ACC112 (cell line): ENCODE data around the gene NFKBIA.
A peak's percentile ranks its signal among the peaks of the same experiment; 100 is the strongest.
"Not testable (repeated sequence)": the region's sequence is repeated elsewhere in the genome, so short reads cannot be mapped to it uniquely, and the experiment has no call there.

ENCODE experiments used
- H2AFZ ChIP-seq: fragments of 200-600 bp; sonication (generic); one replicate; pipeline ENCODE4 v1.6.0; 2017; ENCODE audit warnings: antibody characterized with exemption, low read length; ENCODE audit not compliant: unreplicated experiment
- H3K27ac ChIP-seq: fragments of 200-600 bp; sonication (generic); 2 replicates; pipeline ENCODE4 v1.5.1; 2014; ENCODE audit warnings: low read depth, mild to moderate bottlenecking, antibody characterized with exemption, low read length, moderate library complexity
- H3K27me3 ChIP-seq: fragments of 200-600 bp; sonication (generic); 2 replicates; pipeline ENCODE4 v1.6.1; 2014; ENCODE audit warnings: mild to moderate bottlenecking, antibody characterized with exemption, low read length, moderate library complexity, mixed read lengths; ENCODE audit not compliant: insufficient read depth
- H3K36me3 ChIP-seq: fragments of 200-600 bp; sonication (generic); 2 replicates; pipeline ENCODE4 v1.6.1; 2016; ENCODE audit warnings: mild to moderate bottlenecking, antibody characterized with exemption, low read length, moderate library complexity, mixed read lengths; ENCODE audit not compliant: insufficient read depth
- H3K4me1 ChIP-seq: fragments of 200-600 bp; sonication (generic); one replicate; pipeline ENCODE4 v1.6.1; 2016; ENCODE audit warnings: low read length, mixed read lengths; ENCODE audit not compliant: insufficient read depth, unreplicated experiment, control insufficient read depth
- H3K4me3 ChIP-seq: fragments of 200-600 bp; sonication (generic); 2 replicates; pipeline ENCODE4 v1.5.1; 2014; ENCODE audit warnings: mild to moderate bottlenecking, low read depth, low read length
- H3K79me2 ChIP-seq: fragments of 200-600 bp; sonication (generic); one replicate; pipeline ENCODE4 v1.6.0; 2016; ENCODE audit warnings: low read length; ENCODE audit not compliant: control insufficient read depth, unreplicated experiment, insufficient read depth

NFKBIA gene

DNA sequence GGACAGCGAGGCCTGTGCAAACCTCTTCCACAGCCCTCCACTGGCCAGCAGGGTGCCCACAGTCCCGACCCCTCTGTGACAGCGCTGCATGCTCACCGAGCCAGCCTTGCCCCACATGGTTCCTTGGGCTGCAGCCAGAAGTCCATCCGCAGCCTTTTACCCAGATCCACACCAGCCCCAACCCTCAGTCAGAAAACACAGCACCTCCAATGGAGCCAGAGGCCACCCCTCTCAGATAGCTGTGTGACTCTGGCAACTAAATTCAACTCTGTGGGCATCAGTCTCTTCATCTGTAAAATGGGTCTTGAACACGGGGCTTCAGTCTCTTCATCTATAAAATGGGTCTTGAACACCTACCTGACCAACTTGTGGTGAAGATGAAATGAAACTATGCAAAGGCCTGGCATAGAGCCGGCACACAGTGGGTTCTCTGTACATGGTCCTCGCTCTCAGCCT lies 38.0 kb downstream of the NFKBIA start:
- Histone ChIP-seq H2AFZ (peak overlapping the region; percentile 35), H3K27ac (peak overlapping the region; percentile 92), H3K4me3 (no peak overlapping the region), H3K79me2 (no peaks in the 10 kb centered on the region), H3K36me3 (no peaks in the 10 kb centered on the region), H3K27me3 (no peaks in the 10 kb centered on the region), H3K4me1 (peaks cover 54% of the 10 kb centered on the region)

- Histone ChIP-seq H3K4me1 (peaks cover 54% of the 10 kb centered on the region), H3K27ac (peak overlapping the region; percentile 92), H2AFZ (peak overlapping the region; percentile 35), H3K79me2 (no peaks in the 10 kb centered on the region), H3K27me3 (no peaks in the 10 kb centered on the region), H3K36me3 (no peaks in the 10 kb centered on the region), H3K4me3 (no peak overlapping the region)
Observed at GRCh38 chr14:35366056-35366451, 38.5 kb downstream of the NFKBIA start.

GRCh38 chr14:35365130-35366055 lies 39.2 kb downstream of the NFKBIA start:
- Histone ChIP-seq H3K4me3 (peak overlapping the region; percentile 6; the same call in 1 of the 2 replicates), H3K79me2 (no peaks in the 10 kb centered on the region), H3K36me3 (no peaks in the 10 kb centered on the region), H3K27me3 (no peaks in the 10 kb centered on the region), H2AFZ (peak overlapping the region; percentile 67), H3K27ac (peak overlapping the region; percentile 92), H3K4me1 (peaks cover 54% of the 10 kb centered on the region)

DNA sequence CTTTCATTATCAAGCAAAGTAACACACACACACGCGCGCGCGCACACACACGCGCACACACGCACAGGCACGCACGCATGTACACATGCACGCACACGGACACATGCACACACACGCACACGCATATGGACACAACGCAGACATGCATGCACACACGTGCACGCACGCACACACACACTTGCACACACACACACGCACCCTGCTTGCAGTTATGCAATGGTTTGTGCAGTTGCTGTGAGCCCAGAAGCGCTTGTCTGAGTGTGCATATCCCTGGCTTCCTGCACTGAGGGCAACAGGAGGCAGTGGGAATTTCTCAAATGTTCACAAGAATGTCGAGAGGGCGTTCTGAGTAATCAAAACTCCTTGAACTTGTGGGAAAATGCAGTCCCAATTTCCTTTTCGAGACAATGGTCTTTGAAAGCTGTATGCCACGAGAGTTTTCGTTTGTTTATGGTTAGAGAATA lies 41.6 kb downstream of the NFKBIA start:
- no peak overlapping the region; the same call in 1 of the 2 replicates for H3K27ac ChIP-seq
- no peak overlapping the region for H3K4me3 ChIP-seq
- peak overlapping the region; percentile 57 for H2AFZ ChIP-seq
- H3K36me3 ChIP-seq, result no peaks in the 10 kb centered on the region
- H3K79me2 ChIP-seq, result no peaks in the 10 kb centered on the region
- peaks cover 42% of the 10 kb centered on the region for H3K4me1 ChIP-seq
- no peaks in the 10 kb centered on the region for H3K27me3 ChIP-seq

DNA sequence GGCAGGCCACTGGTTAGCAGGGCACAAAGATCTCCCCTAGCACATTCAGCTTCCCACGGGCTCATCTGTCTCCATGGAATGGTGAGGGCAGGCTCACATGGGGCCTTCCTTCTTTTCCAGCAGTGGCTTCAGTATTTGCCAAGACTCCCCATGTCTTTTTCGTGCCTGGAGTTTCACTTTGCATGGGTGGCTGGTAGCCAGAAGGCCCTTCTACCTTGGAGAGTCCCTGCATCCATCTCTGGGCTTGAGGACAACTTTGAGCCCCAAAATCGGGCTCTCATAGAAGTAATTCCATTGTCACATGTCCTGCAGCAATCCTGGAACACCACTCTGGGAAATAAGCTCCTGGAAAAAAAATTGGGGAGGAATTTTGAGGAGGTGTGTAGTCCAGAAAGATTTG lies 42.1 kb downstream of the NFKBIA start:
- Histone ChIP-seq H3K4me3 (no peak overlapping the region), H3K4me1 (peaks cover 37% of the 10 kb centered on the region), H2AFZ (peak overlapping the region; percentile 6), H3K36me3 (no peaks in the 10 kb centered on the region), H3K27me3 (no peaks in the 10 kb centered on the region), H3K79me2 (no peaks in the 10 kb centered on the region), H3K27ac (no peak overlapping the region)

DNA sequence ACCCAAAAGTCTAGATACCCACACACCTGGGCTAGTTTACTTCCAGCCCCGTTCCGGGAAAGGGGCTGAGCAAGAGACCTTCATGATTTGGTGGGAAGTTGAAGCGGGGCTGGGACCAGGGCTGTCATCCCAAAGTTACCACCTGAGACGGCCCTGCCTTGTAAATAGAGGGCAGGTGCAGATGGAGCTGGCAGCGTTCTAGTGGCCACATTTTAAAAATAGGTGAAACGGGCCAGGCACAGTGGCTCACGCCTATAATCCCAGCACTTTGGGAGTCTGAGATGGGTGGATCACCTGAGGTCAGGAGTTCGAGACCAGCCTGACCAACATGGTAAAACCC lies 43.4 kb downstream of the NFKBIA start:
- H3K4me1 ChIP-seq, result peaks cover 30% of the 10 kb centered on the region
- no peaks in the 10 kb centered on the region for H3K79me2 ChIP-seq
- H3K27me3 ChIP-seq, result no peaks in the 10 kb centered on the region
- H3K27ac ChIP-seq, result no peak overlapping the region
- no peak overlapping the region for H2AFZ ChIP-seq
- no peaks in the 10 kb centered on the region for H3K36me3 ChIP-seq
- no peak overlapping the region for H3K4me3 ChIP-seq

DNA sequence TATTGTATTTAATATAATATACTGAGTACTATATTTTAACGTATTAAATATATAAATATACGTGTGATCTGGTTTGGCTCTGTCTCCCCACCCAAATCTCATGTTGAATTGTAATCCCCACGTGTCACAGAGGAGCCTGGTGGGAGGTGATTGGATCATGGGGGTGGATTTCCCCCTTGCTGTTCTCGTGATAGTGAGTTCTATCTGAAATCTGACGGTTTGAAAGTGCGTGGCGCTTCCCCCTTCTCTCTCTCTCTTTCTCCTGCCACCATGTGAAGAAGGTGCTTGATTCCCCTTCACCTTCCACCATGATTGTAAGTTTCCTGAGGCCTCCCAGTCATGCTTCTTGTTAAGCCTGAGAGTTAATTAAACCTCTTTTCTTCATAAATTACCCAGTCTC lies 44.9 kb downstream of the NFKBIA start:
- H3K79me2 ChIP-seq, H2AFZ ChIP-seq, H3K36me3 ChIP-seq, H3K4me3 ChIP-seq, H3K27ac ChIP-seq, H3K27me3 ChIP-seq: not testable (repeated sequence)
- peaks cover 22% of the 10 kb centered on the region for H3K4me1 ChIP-seq

- no peak overlapping the region for H2AFZ ChIP-seq
- no peaks in the 10 kb centered on the region for H3K27me3 ChIP-seq
- no peak overlapping the region for H3K27ac ChIP-seq
- H3K36me3 ChIP-seq, result no peaks in the 10 kb centered on the region
- H3K4me3 ChIP-seq, result no peak overlapping the region
- no peaks in the 10 kb centered on the region for H3K79me2 ChIP-seq
- peaks cover 10% of the 10 kb centered on the region for H3K4me1 ChIP-seq
Observed at GRCh38 chr14:35355981-35356841, 48.3 kb downstream of the NFKBIA start.

- H3K4me3 ChIP-seq, H3K27me3 ChIP-seq, H3K36me3 ChIP-seq, H3K79me2 ChIP-seq, H3K27ac ChIP-seq, H2AFZ ChIP-seq: not testable (repeated sequence)
- H3K4me1 ChIP-seq, result peaks cover 10% of the 10 kb centered on the region
Observed at GRCh38 chr14:35355235-35355634, 49.3 kb downstream of the NFKBIA start.

GRCh38 chr14:35353409-35354172 lies 51.0 kb downstream of the NFKBIA start:
- Histone ChIP-seq H3K36me3 (no peaks in the 10 kb centered on the region), H3K79me2 (no peaks in the 10 kb centered on the region), H3K27me3 (no peaks in the 10 kb centered on the region), H3K4me3 (no peak overlapping the region), H3K27ac (no peak overlapping the region), H2AFZ (no peak overlapping the region), H3K4me1 (peaks cover 10% of the 10 kb centered on the region)
